Kidney (tissue), 14 donors: Measurements from ENCODE around the gene KIAA2012. TPM values are rescaled to one million over a fixed set of nuclear protein-coding genes. Genes with fewer than 3 reads are reported as not detected.
A peak's percentile ranks its signal among the peaks of the same experiment; 100 is the strongest.

Source experiments
- DNase-seq, 5 donors: peaks; one replicate each; pipeline ENCODE4 v3.0.0-alpha.2; 2013 to 2020
- FAIRE-seq: peaks from 2 replicates; lab custom pipeline; 2012; peaks lifted over from hg19 to GRCh38; lab: Jason Lieb, UNC
- H3K27ac ChIP-seq, 2 donors: one replicate each; pipeline ENCODE4 v1.7.0; 2013; ENCODE audit warnings: low read depth in 2 of 2, low read length in 2 of 2, inconsistent platforms in 1 of 2
- H3K27me3 ChIP-seq: one replicate; pipeline ENCODE4 v1.7.1; 2013; ENCODE audit warnings: low read length, inconsistent platforms; ENCODE audit not compliant: control insufficient read depth, insufficient read depth
- H3K36me3 ChIP-seq, 3 donors: one replicate each; pipeline versions ENCODE4 v1.7.0 to v1.7.1; 2013; ENCODE audit warnings: low read length in 3 of 3, control low read depth in 1 of 3, inconsistent platforms in 1 of 3; ENCODE audit not compliant: insufficient read depth in 3 of 3, control insufficient read depth in 2 of 3
- H3K4me1 ChIP-seq, 3 donors: one replicate each; pipeline versions ENCODE4 v1.7.0 to v1.7.1; 2013; ENCODE audit warnings: low read length in 3 of 3, inconsistent platforms in 1 of 3, low read depth in 1 of 3; ENCODE audit not compliant: control insufficient read depth in 2 of 3, insufficient read depth in 2 of 3
- H3K4me3 ChIP-seq, 3 donors: one replicate each; pipeline versions ENCODE4 v1.7.0 to v1.8.1; 2013; ENCODE audit warnings: low read length in 3 of 3, control low read depth in 1 of 3, inconsistent platforms in 1 of 3
- H3K9ac ChIP-seq, 3 donors: one replicate each; pipeline versions ENCODE4 v1.7.0 to v1.7.1; 2013; ENCODE audit warnings: low read length in 3 of 3, control low read depth in 1 of 3, inconsistent platforms in 1 of 3
- H3K9me3 ChIP-seq, 3 donors: one replicate each; pipeline versions ENCODE4 v1.7.0 to v1.7.1; 2013; ENCODE audit warnings: low read length in 3 of 3, control low read depth in 1 of 3, inconsistent platforms in 1 of 3; ENCODE audit not compliant: control insufficient read depth in 2 of 3, insufficient read depth in 1 of 3
- CTCF ChIP-seq: IDR thresholded peaks from 3 replicates; pipeline ENCODE4 v1.5.1; 2012; ENCODE audit warnings: mild to moderate bottlenecking, moderate library complexity, borderline replicate concordance; ENCODE audit not compliant: insufficient read depth; ENCODE audit errors: extremely low read depth
- intact Hi-C: fragments of 100-400 bp; cut with DNase I; formaldehyde crosslinking; loops from one replicate; pipeline ENCODE4 v1.11.1; 2022
- polyA plus RNA-seq: library from polyadenylated mRNA; stranded (reverse); fragments of 350-450 nt; fragmentation: Illumina TruSeq; extraction: RNeasy Lipid Tissue Mini Kit (QIAGEN cat#74804); gene quantifications from one replicate; pipeline ENCODE4 v1.2.3, GENCODE V29; 2014; ENCODE audit warnings: low read depth, low replicate concordance; ENCODE audit not compliant: insufficient read depth
- total RNA-seq: library from RNA; stranded (reverse); fragmentation: NEBNext Ultra II Directional; extraction: Animal tissue kit (Norgen Biotek cat#: 25700); gene quantifications from one replicate; pipeline ENCODE4 v1.2.1, GENCODE V29; 2021
- donor health status: control.
- donor health status: control.
- donor health status: control.
- donor health status: control.
- donor health status: control.
- donor health status: DM: yes; HTN: yes; CAD: no.
- donor health status: Normal renal cell carcinoma (clear cell type).

Gene KIAA2012
- total and polyA plus RNA-seq, 2 donors from 2014 or later = not detected

- H3K4me3 ChIP-seq = no peak overlapping the region
- no peak for TF ChIP-seq CTCF
- H3K9ac ChIP-seq = no peak overlapping the region
- H3K9me3 ChIP-seq = no peaks in the 10 kb centered on the region
- DNase-seq (peak in 4 of 5 donors; percentile 48 to 81 (median 62)), FAIRE-seq (no peak)
- no peak overlapping the region for H3K27ac ChIP-seq
- no peaks in the 10 kb centered on the region for H3K36me3 ChIP-seq
- intact Hi-C loops = no loop called here
- no peaks in the 10 kb centered on the region for H3K27me3 ChIP-seq
- H3K4me1 ChIP-seq = peaks cover 0 to 4% (median 0%) of the 10 kb centered on the region in 3 donors
Measured at GRCh38 chr2:202109737-202110184, 36.7 kb downstream of the KIAA2012 start.

DNA sequence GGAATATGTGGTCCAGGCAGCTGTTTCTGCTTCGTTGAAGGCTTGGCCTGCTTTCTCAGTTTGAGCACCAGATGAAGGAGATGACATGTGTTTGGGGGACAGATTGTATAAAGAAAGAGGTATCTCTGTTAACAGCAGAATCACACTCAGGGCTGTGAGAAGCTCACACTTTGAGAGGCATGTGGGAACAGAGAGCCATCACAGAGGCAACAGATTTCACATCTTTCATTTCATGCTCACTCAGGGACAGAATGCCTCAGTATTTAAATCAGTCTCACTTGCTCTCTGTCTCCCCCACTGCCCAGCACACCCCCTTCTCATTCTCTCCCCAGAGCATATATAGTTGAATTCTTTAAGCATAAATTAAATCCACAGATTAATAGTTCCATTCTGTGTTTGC is 37.4 kb downstream of the KIAA2012 start:
- FAIRE-seq (no peak), DNase-seq (no peak)
- Histone ChIP-seq H3K27me3 (no peaks in the 10 kb centered on the region), H3K4me1 (peaks cover 0 to 4% (median 0%) of the 10 kb centered on the region in 3 donors), H3K36me3 (no peaks in the 10 kb centered on the region), H3K27ac (no peak overlapping the region), H3K9me3 (no peaks in the 10 kb centered on the region), H3K4me3 (no peak overlapping the region), H3K9ac (no peak overlapping the region)
- intact Hi-C loops = no loop called here
- TF ChIP-seq CTCF = no peak

DNA sequence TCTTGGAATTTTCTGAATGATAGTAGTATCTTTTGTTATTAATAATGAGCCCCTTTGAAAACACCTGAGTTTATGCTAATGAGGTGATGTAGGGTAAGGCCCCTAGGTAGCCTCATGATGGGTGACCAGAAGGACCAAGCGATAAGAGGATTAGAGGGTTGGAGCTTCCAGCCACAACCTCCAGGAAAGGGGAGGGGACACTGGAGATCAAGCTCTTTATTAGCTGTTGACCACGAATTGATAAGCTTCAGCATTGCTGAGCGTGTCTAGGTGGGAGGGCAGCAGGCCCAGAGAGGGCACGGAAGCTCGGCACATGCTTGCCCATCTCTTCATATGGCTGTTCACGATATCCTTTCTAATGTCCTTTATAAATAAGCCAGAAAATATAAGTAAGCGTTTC is 39.0 kb downstream of the KIAA2012 start:
- TF ChIP-seq CTCF = no peak
- intact Hi-C loops = no loop called here
- Histone ChIP-seq H3K4me3 (no peak overlapping the region), H3K4me1 (peaks cover 0 to 4% (median 0%) of the 10 kb centered on the region in 3 donors), H3K27ac (no peak overlapping the region), H3K27me3 (no peaks in the 10 kb centered on the region), H3K36me3 (no peaks in the 10 kb centered on the region), H3K9me3 (no peaks in the 10 kb centered on the region), H3K9ac (no peak overlapping the region)
- FAIRE-seq (no peak), DNase-seq (no peak)

GRCh38 chr2:202113571-202114142 is 40.6 kb downstream of the KIAA2012 start:
- Histone ChIP-seq H3K36me3 (no peaks in the 10 kb centered on the region), H3K9me3 (no peaks in the 10 kb centered on the region), H3K4me1 (peaks cover 0 to 4% (median 0%) of the 10 kb centered on the region in 3 donors), H3K27me3 (no peaks in the 10 kb centered on the region), H3K9ac (no peak overlapping the region), H3K4me3 (no peak overlapping the region), H3K27ac (no peak overlapping the region)
- TF ChIP-seq CTCF = no peak
- no peak for FAIRE-seq
- DNase-seq = no peak
- intact Hi-C loops = no loop called here
